Femur (tissue), 1 donor: ENCODE results near the gene LRRC14B.
"Not testable (repeated sequence)": the region's sequence is repeated elsewhere in the genome, so short reads cannot be mapped to it uniquely, and the experiment has no call there.

Experiments used
- DNase-seq: peaks from one replicate; pipeline ENCODE4 v3.0.0-alpha.2; 2017

The LRRC14B gene

DNA sequence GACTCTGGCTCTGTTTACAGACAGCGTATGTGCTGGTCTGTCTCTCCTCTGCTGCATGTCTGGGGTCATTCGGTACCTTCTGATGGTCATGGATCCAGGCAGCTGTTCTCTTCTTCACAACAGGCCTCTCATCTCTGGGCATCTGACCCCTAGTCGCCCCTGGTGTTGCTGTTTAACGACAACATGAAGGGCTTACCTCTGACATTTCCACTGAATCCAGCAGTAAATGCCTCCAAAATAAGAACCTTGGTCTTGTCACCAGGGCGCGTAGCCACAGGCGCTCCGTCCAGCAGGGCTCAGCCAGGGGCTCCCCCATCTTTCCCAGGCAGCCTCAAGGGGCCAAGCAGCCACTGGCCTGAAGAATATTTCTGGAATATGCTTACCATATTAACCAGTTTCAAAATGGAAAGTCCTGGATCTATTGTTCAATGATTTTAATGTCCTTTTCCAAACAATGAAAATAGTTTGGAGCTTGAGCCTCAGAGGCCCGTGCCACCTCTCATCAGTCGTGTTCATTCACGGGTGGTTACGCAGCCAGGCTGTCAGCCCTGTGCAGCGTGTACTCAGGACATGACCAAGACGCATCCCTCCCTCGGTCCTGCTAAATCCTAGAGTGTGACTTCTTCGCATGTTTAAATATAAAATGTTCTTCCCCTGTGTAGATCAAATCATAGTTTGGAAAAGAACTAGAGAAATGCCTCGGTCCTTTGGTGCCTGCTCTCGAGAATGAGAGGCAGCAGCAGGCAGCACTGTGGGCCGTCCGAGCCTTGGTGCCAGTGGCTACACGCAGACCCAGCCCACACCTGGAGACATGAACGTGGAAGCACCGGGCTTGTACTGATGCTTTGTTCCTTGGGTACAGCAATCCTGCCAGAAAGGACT lies 30.1 kb upstream of the LRRC14B start:
- DNase-seq, result peak; percentile 7

DNA sequence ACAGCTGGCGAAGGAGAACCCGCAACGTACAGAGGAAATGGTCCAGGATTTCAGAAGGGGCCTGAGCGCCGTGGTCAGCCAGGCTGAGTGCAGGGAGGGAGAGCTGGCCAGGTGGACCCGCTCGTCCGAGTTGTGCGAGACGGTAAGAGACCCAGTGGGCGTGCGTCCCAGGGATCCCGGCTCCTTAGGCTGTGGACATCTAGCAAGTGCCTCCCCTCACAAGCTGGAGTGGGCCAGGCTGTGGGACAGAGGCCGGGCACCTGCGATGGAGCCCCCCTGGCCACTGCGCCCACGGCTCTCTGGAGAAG lies 29.5 kb upstream of the LRRC14B start:
- peak; percentile 7 for DNase-seq

- no peak for DNase-seq
These were observed 29.1 kb upstream of the LRRC14B start for GRCh38 chr5:162190-162564.

DNA sequence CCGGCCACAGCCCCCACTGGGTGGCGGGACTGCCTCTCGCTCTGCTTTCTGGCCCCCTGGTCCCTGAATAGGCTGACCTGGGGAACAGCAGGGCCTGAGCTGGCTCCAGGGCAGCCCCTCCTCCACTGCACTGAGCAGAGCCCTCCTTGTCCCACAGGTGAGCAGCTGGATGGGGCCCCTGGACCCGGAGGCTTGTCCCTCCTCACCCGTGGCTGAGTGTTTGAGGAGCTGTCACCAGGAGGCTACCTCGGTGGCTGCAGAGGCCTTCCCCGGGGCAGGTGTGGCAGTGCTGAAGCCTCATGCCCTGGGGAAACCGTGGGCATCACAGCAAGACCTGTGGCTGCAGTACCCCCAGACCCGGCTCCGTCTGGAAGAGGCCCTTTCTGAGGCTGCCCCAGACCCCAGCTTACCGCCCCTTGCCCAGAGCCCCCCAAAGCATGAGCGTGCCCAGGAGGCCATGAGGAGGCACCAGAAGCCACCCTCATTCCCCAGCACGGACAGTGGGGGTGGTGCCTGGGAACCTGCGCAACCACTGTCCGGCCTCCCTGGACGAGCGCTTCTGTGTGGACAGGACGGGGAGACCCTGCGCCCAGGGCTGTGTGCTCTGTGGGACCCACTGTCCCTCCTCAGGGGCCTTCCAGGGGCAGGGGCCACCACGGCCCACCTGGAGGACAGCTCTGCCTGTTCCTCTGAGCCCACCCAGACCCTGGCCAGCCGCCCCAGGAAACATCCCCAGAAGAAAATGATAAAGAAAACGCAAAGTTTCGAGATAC lies 28.5 kb upstream of the LRRC14B start:
- DNase-seq, result peak; percentile 15

DNA sequence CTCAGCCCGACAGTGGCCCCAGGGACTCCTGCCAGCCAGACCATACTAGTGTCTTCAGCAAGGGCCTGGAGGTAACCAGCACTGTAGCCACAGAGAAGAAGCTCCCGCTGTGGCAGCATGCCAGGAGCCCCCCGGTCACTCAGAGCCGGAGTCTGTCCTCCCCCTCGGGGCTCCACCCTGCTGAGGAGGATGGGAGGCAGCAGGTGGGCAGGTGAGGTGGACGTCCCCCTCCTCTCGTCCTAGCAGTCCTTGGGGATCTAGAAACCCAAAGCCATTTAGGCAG lies 28.0 kb upstream of the LRRC14B start:
- no peak for DNase-seq

DNA sequence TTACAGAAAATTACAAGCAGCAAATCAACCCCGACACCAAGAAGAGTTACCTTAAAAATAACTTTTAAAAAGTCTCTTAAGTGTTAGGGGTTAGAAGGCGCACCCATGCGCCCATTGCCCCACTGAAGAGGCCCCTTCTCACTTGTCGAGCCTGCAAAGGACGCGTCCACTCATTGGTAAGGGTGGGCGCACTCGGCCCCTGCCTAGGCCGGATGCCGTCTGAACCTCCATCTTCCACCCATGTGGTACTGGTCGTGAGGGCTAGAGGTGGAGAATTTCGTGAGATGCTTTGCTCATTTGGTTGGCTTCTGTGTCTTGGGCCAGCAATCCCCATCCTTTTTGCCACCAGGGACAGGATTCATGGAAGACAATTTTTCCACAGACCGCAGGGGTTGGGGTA lies 27.5 kb upstream of the LRRC14B start:
- peak; percentile 10 for DNase-seq

- no peak for DNase-seq
These were observed 27.1 kb upstream of the LRRC14B start for GRCh38 chr5:164244-164643.

DNA sequence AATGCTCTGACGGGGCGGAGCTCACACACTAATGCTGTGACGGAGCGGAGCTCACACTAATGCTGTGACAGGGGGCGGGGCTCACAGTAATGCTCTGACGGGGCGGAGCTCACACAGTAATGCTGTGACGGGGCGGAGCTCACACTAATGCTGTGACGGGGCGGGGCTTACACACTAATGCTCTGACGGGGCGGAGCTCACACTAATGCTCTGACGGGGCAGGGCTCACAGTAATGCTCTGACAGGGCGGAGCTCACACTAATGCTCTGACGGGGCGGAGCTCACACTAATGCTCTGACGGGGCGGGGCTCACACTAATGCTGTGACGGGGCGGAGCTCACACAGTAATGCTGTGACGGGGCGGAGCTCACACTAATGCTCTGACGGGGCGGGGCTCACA lies 26.5 kb upstream of the LRRC14B start:
- DNase-seq, result not testable (repeated sequence)

DNA sequence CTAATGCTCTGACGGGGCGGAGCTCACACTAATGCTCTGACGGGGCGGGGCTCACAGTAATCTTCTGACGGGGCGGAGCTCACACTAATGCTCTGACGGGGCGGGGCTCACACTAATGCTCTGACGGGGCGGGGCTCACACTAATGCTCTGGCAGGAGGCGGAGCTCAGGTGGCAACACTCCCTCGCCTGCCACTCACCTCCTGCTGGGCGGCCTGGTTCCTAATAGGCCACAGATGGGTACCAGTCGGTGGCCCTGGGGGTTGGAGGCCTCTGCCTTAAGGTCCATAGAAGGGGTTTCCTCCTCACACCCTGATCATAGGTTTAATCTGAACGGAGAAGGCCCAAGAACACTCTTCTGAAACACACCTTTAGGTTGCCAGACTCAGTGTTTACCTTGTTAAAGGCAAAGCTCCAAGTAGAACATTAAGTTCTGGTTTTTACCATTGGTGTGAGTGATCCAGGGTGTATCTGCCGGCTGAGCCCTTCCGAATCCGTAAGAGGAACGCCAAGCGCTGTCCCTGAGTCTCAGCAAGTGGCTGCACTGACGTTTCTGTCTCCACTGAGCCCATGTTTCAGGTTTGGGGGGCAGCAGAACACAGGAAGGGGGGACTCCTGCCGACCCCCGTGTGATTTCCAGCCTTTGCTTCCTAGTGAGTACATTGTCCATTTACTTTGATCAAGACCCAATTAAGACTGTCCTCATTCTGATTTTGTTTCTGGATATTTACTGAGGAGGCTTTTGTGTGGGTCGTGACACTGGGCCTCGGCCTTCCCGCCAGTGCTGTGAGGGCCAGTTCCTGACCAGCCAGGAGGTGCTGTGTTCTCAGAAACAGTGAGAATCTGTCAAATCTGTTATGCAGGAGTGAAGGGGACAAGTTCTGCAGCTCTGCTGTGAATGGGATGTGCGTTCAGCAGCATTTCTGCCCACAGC lies 24.6 kb upstream of the LRRC14B start:
- DNase-seq, result peak; percentile 6

GRCh38 chr5:167511-167910 lies 23.8 kb upstream of the LRRC14B start:
- peak; percentile 16 for DNase-seq

GRCh38 chr5:167982-168660 lies 23.2 kb upstream of the LRRC14B start:
- DNase-seq, result peak; percentile 49

DNA sequence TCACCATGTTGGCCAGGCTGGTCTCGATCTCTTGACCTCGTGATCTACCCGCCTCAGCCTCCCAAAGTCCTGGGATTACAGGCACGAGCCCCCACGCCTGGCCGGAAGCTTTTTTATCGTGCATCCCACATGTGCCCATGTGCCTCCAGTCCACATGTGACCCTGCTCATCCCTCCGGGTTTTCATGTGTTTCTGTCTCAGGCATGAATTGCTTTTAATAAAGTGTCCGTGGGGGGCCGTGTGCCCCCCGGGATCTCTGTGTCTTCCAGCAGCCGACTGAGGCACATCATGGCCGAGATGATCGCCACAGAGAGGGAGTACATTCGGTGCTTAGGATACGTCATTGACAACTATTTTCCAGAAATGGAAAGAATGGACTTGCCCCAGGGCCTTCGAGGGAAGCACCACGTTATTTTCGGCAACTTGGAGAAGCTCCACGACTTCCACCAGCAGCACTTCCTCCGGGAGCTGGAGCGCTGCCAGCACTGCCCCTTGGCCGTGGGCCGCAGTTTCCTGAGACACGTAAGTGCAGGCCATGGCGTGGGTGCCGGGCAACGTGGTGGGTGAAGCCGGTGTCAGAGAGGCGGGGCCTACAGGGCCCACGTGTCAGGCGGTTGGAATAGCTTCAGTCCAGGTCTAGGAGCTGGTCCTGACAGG lies 22.1 kb upstream of the LRRC14B start:
- peak; percentile 56 for DNase-seq

- DNase-seq, result no peak
These were observed 21.6 kb upstream of the LRRC14B start for GRCh38 chr5:169728-170094.

DNA sequence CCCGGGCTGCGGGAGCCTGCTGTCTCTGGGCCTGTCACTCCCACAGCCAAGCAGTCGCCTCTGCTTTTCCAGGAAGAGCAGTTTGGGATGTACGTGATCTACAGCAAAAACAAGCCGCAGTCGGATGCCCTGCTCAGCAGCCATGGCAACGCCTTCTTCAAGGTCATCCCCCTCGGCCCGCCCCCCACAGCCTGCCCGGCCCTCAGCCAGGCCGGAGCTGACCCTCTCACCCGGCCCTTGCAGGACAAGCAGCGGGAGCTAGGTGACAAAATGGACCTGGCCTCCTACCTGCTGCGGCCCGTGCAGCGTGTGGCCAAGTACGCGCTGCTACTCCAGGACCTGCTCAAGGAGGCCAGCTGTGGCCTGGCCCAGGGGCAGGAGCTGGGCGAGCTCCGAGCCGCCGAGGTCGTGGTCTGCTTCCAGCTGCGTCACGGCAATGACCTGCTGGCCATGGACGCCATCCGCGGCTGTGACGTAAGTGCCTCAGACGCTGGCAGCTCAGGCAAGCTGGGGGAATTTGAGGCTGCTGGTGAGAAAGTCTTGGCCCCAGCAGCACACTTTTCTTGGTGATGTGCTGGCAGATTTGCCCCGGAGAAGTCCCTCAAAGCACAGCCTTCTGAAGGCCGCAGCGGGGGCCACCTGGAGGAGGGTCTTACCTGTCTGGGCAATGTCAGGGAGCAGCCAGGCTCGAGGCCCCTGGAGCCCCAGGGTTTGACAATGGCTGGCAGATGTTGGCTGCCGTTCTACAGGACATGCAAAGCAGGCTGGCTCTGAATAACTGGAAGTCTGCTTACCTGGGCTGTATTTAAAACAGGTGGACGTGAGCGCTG lies 20.1 kb upstream of the LRRC14B start:
- DNase-seq, result peak; percentile 19

DNA sequence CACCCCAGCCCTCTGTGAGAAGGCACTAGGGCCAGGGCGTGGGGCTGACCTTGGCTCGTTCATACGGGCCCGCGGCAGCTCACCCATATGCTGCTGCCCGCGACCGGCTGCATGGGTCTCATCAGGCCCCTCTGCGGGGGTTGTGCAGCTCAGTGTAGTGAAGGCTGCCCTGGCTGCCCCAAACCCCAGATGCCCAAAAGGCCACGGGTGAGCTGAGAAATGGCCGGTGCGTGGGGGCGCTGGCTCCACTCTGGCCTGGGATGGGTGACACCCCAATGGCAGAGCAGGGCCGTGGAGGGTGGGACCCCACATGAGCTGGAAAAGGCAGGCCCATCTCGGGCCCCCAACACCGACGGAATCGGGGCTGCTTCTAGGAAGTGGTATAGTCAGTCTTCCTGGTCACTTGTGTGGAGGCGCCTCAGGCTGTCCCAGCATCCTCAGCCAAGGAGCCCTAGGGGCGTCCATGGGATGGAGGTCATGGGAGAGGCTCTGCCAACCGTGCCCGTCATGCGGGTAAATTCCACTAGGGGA lies 19.4 kb upstream of the LRRC14B start:
- peak; percentile 10 for DNase-seq

GRCh38 chr5:172421-172820 lies 18.9 kb upstream of the LRRC14B start:
- peak; percentile 8 for DNase-seq

DNA sequence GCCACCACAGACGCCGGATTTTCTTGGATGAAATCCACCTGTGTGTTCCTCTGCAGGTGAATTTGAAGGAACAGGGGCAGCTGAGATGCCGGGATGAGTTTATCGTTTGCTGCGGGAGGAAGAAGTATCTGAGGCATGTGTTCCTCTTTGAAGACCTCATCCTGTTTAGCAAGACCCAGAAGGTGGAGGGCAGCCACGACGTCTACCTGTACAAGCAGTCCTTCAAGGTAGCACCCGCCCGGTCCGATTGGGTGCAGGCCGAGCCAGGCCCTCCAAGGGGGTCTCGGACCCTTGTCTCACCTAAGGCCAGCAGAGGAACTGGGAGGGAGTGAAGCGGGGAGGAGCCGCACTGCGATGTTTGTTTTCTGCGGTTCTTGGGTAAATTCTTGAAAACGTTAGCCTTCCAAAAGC lies 18.4 kb upstream of the LRRC14B start:
- DNase-seq, result peak; percentile 4

- peak; percentile 10 for DNase-seq
These were observed 17.7 kb upstream of the LRRC14B start for GRCh38 chr5:173392-174290.

- no peak for DNase-seq
These were observed 17.0 kb upstream of the LRRC14B start for GRCh38 chr5:174291-174600.

DNA sequence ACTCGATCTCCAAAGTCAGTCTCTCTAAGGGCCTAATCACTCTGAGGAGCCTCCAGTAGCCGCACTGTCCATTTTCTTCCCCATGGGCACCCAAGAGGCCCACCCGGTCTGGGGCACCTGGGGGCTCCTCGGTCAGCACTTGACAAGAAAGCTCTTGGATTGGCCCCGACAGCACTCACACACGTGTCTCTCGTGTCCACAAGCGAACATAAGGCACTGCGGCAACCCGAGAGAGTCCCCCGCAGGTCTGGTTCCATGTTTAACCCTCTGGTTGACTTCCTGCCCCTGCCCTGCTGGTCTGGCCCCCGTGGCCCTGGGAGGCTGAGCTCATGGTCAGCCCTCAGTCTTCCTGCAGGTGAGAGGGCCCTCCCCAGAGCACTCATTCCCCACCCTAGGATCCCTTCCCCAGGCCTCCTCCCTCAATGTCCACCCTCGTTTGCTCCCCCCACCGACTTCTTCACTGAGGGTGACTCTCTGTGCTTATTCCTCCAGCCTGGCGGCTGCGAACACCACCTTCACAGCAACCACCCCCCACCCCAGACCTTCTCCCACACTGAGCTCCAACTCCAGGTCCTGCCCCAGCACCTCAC lies 16.3 kb upstream of the LRRC14B start:
- no peak for DNase-seq
